Lung microvascular endothelial cell (primary cell): ENCODE data around the gene TMEM187. TPM values are rescaled to one million over a fixed set of nuclear protein-coding genes. Genes with fewer than 3 reads are reported as not detected.

ENCODE experiments used
- DNase-seq, 2 donors: peaks; one replicate each; pipeline versions ENCODE4 v3.0.0 to v3.0.0-alpha.2; 2010; ENCODE audit warnings: low read depth in 2 of 2
- total RNA-seq: library from RNA; depleted of rRNA; stranded (reverse); fragments of >200 nt; gene quantifications from 2 replicates; pipeline ENCODE4 v1.2.1, GENCODE V29; 2014

The TMEM187 gene
- total RNA-seq, 1 donor from 2014 or later, result 3.2 TPM

DNA sequence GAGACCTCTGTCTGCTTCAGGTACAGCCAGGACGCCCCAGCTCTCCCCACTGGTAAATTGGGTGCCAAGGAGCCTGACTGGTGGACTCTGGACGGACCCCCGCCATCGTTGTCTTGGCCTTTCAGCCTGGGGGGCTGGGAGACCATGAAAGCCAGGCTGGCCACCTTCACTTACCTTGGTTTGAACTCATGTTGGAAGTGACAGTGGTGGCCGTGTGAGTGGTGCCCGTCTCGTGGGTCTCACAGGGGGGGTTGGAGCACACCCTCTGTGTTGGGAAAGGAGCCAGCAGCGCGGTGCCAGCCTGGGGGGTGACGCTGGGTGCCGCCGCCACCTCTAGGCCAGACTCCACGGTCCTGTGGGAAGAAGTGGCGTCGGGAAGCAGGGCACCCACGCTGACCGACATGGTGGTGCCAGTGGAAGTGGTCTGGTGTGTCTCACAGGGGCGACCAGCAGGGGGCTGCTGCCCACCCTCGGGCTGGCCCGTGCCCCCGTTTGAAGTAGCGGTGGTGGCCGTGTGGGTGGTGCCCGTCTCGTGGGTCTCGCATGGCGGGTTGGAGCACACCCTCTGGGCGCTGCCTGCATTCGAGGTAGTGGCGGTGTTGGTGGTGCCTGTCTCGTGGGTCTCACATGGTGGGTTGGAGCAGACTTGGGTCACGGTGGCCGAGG, 18.5 kb upstream of the TMEM187 start:
- no peak for DNase-seq

DNA sequence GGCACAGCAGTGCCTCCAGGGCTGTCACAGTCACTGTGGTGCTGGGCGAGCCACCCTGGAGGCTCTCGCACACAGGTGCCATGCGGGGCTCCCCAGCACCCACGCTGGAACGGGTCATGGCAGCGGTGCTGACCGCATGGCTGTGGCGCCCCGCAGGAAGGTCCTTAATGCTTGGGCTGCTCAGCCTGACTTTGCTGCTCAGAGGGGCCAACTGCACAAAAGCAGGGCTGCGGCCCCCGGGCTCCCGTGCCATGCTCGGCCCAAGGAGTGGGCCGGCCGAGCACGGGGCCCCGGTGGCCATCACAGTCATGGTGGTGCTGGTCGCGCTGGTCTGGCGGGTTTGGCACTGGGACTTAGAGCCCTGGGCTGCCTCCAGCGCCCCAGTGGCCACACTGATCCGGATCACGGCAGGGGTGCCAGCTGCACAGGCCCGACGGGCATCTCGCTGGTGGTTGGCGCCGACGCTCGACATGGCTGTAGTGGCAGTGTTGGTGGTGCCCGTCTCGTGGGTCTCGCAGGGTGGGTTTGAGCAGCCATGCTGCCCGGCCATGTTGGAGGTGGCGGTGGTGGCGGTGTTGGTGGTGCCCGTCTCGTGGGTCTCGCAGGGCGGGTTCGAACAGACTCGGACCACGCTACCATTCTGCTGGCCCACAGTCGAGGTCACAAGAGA, 17.9 kb upstream of the TMEM187 start:
- DNase-seq, result no peak

DNA sequence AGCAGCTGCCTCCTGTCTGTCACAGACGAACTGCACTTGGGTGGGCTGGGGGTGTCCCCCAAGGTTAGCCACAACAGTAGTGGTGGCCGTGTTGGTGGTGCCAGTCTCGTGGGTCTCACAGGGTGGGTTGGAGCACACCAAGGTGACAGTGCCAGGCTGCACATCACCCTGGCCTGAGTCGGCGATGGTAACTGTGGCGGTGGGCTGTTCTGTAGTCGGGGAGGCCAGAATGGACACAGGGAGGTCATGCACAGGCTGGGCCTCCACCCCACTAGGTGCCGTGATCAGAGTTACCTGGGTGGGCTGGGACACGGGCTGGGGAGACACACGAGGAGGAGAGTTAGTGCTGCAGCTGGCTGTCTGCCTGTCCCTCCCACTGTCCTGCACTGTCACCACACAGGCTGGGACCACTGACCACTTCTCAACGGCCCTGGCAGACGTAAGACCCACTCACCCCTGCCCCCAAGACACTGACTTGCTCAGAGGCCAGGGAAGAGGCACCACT, 17.3 kb upstream of the TMEM187 start:
- DNase-seq, result no peak

DNA sequence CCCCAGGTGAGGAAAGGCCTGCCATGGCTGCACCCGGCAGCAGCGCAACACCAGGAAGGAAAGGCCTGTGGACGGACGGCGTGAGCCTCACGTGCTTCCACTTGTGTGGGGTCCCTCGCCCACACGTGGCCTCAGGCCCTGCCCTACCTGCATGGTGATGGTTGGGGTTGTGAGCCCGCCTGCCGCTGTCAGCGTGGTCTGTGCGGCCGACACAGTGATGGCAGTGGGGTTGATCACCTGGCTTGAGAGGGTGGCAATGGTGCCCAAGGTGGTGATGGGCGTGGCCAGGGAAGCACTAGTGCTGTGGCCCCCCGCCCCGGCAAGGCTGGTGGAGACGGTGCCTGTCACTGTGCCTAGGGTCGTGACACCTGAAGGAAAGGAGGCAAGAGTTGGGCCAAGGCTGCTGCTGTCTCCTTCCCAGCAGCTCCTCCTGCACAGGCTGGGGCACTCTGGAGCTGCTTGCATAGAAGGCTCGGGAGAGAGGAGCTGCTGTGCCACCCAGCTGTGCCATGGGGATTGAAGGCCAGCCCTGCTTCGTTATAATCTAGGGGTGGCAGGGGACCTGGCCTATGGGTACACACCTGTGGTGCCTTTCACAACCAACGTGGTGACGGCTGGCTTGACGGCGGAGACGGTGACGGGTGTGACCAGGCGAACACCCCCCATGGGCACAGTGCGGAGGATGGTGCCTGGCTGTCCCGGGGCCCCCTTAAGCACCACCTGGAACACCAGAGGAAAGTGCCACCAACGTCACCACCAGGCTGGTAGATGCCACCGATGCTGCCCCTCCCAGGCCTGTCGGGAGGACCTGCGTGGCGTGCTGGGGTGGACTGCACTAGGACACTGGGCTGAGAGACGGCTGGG, 16.3 kb upstream of the TMEM187 start:
- DNase-seq, result no peak

DNA sequence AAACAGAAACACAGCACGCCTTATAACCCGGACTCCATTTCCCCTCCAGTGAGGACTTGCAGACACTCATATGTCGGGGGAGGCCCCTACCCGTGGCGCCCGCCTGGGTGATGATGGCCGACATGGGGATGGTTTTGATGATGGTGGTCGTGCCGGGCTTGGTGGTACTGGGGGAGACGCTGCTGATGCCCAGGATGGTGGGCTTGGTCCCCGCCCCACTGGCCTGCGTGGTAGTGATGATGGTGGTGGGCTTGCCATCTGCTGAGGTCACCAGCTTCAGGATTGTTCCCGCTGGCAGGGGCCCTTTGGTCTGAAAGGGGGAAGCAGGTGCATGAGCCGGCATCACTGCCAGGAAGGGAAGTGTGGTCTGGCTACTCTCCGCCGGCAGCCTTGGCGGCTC, 15.3 kb upstream of the TMEM187 start:
- DNase-seq, result no peak

DNA sequence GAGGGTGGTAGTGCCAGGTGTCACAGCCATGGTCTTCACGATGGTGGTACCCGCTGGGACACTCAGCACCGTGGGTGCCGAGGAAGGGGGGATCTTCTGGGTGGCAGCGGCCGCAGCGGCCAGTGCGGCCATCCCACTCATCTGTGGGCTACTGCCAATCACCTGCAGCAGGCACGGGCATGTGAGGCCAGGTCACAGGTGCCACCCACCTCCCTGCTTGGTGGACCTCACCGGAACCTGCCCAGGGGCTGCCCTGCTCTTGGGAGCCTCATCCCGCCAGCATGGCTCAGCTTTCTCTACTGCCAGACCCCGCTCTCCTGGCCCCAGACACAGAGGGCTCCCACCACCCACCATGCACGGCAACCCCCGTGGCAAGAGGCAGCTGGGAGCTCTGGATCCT, 13.9 kb upstream of the TMEM187 start:
- DNase-seq, result no peak

DNA sequence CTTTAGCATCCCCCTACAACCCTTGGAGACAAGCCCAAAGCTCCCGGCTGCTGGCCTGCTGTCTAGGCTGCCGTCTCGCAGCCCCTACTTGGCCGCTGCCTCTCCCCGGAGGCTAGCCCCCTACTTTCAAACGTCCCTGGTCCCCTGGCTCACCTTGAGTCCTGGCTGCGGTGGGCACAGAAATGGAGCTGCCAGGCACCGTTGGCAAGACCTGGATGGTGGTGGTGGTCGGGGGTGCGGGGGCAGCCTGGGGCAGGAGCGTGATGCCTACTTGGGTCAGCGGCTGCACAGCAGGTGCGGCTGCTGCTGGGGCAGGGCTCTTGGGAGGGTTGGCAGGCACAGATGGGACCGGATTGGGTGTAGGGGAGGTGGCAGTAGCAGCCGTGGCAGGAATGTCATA, 12.9 kb upstream of the TMEM187 start:
- DNase-seq, result no peak

DNA sequence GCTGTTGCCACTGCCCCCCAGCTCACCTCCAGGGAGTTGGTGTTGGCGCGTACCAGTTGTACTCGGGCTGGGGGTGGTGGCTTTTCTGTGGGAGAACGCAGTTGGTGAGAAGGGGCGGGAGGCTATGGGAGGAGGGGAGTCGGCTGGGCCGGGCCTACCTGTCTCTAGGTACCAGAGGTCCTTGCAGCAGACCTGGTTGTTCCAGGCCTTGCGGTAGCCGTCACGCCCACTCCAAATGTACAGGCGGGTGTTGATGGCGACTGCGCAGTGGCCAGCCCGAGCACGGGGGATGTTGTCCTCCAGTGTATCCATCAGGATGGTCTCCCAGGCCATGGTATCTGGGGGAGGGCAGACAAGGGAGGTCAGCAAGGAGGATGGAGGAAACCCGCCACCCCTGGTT, 12.5 kb upstream of the TMEM187 start:
- no peak for DNase-seq

DNA sequence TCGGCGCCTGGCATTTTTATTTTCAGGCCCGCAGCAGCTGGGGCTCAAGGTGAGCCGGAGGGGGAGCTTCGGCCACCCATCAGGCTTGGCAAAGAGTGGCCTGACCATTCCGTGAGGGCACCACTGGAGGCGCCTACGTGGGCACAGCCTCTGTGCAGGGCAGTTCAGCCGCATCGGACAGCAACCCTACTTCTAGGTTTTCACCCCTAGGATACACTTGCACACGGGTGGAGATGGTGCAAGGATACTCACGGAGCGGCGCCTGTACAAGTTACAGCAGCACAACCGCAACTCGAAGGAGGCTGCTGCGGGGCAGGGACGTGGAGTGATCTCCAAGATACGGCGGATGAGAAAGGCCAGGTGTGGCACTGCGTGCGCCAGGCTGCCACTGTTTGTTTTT, 11.8 kb upstream of the TMEM187 start:
- DNase-seq, result no peak

DNA sequence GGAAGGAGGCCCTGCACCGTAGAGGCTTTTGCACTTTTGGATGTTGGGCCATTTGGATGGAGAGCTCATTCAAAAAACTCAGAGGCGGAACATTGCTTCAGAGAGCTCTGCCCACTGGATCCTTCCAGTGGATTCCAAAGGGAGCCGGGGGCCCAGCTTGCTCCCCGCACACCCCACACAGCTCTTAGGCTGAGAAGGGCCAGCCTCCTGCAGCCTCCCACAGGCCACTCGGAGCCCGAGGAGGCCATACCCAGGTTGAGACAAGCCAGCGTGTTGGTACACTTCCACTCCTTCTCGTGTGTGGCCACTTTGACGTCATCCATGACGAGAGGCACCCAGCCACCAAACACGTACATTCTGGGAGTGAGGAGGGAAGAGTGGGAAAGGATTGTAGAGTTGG, 11.3 kb upstream of the TMEM187 start:
- DNase-seq, result no peak

DNA sequence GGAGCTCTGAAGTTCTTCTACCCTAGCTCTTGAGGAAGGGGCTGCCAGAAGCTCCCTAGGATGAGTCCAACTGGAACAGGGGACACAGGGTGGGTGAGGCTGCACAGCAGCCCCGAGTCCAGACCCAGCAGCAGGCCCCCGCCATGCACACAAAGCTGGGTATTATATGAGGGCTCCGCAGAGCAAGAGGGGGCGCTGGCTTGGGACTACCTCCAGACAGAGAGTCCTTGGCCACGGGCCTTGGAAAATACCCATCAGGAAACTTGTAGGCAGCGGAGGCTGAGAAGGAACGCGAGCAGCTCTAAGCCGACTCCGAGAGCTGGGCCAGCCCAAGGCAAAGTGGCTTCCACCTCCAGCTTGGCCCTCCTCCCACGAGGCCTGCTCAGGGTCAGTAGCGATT, 9.0 kb upstream of the TMEM187 start:
- DNase-seq, result no peak

DNA sequence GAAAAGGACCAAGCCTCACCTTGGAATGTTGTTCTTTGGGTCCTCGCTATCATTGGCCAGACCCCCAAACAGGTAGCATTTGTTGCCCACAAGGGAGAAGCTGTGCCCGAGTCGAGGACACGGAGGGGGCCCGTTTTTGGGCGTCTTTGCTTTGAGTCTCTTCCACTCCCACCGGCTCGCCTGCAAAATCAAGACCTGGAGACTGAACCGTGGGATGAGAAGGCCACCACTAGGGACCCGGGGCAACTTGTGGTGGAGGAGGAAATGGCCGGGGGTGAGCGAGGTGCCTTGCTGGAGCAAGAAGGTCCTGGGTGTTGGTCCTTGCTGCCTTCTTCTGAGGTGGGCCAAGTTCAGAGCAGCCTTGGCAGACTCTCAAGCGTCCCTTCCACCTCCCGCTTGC, 8.4 kb upstream of the TMEM187 start:
- DNase-seq, result no peak

DNA sequence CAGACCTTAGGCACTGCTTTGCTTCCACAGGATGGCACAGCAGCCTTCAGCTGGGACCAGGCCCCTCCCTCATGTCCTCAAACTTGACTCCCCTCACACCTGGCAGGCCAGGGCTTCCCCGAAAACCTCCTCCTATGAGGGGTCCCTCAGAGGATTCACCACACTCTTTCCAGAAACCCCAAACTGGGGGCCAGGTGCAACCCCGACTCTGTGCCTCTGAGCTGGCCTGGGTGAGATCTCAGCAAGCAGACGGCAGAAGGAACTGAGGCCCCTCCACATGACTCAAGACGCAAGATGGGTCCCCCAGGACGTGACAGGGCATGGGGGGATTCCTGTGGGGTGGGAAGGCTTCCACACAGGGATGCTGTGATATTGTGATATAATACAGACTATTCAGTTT, 7.1 kb upstream of the TMEM187 start:
- DNase-seq, result no peak

DNA sequence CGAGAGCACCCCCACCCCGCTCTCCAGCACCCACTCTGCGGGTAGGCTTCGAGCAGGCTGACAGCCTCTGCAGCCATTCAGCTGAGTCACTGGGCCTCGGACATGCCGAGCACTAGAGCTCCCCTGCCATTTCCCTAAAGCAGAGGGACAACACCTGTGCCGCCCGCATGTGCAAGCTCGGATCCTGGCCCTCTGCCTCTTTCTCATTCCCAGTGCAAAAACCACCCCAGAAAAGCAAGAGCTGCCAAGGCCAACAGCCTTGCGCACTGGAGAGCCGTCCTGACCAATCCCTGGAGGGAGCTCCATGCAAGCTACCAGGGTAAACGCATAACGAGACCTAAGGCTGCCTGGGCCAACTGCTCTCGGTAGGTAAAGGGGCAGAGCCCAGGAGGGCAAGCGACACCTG, 6.3 kb upstream of the TMEM187 start:
- no peak for DNase-seq

DNA sequence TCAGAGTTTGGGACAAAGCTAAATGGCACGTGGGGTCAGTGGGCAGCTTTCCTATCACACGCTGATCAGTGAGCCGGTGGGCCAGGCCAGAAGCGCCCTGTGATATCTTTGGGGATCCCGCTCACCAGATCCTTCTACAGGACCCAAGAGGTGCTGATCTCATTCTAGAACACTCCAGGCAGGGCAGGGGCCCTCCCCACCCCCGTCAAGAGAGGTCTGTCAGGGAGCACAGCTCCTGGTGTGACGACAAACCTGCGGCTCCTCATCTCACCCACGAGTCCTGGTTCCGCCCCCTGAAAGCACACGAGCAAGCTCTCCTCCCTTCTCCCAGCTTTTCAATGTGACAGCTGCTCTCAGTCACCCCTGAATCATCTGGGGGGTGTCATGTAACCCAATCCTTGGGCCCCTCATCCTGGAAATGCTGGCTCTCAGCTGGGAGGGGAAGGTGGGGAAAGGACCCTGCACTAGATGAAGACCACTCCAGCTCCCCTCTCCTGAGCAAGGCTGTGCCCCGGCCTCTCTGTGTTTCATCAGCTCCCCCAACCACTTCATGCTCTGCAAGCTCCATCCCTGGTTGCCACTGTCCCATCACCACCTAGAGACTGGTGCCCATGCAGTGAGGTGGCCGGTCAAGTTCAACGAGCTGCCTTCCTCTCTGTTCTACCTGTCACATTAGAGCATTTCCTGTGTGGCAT, 5.6 kb upstream of the TMEM187 start:
- no peak for DNase-seq

DNA sequence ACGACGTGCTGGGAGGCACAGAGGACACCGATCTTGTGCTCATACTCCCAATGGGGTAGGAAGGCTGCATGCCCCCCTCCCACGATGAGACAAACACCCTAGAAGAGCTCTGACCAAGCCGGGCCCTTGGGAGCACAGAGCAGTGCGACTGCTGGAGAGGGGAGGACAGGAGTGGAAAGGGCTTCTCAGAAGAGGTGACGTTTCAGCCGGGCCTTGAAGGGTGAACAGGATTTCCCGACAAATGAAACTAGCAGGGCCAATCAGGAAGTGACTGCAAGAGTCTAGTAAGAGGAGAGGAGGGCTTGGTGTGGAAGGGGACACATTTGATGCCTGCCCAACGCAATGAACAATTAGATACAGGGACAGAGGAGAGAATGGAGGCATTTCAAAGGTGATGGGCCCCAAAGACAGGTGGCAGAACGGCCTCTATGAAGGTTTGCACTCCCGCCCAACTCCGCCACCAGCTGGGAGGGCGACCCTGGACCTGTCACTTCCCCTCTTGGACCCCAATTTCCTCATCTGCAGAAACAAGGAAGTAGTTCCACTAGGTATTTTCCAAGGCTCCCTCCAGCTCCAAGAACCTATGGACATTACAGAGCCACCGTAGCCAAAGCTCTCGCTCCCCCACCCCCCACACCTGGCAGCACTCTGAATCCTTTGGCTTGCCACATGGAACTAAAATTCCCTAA, 4.9 kb upstream of the TMEM187 start:
- DNase-seq, result peak; percentile 35 to 59

DNA sequence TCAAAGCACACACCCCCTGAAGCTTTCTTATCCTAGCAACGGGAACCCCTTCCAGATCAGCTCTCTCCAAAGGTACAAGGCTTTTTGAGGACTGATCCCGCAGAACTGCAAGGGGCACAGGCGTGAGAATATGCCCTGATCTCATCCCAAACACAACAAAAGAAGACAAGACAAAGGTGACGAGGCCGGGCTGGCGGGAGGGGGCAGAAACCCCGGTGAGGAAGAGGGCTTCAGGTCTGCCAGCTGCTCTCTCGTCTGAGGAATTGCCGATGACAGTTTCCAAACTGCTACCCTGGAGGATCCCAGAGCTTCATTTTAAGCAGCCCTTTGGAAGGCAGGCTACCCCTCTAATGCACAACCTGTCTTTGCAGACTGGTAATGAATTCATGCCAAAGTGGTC, 4.3 kb upstream of the TMEM187 start:
- no peak for DNase-seq

DNA sequence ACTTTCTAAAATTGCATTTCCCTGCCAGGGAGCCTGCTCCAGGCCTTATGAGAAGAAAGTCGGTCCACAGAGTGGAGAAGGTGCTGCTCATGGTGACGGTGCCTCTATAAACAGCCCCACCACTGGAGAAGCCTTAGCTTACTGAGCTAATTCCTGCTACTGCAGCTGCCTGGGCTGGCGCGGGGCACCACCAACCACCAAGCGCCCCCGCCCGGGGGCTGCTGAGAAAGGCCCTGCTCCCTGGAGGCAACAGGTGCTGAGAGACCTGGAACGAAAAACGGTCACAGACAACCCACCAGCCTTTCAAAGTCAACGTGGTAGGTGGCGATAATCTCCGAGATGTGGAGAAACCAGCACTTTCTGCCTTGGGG, 3.8 kb upstream of the TMEM187 start:
- no peak for DNase-seq

DNA sequence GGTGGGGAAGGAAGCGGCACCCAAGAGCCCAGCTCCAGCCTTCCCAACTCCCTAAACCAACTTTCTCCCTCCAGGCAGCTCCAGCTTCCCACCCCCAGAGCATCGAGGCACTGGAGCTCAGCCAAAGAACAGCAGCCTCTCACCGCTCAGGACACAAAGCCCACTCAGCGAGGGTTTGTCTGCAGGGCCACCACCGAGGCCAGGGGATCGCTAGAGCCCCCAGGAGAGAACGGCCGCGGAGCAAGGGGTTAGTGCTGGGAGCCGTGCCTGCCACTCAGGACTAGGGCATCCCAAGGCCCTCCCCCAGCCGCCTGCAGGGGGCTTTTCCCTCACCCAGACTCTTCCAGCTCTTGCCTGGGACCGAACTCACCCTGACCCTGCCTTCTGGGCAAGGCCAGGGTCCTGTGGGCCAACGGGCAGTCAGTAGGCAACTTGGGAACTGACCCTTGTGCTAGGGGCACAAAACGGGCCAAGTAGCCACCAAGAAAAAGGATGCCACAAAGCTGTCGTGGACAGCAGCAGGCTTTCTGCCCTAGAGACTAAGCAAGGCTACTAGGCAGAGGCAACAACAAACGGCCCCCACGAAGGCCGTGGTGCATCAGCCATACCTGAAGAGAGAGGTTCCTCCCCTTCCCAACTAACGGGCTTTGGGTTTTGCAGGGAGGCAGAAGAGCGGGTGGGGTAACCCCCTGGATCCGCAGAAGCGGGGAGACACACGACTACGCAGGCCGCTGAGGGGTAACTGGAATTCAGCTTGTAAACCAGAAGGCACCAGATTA, 3.2 kb upstream of the TMEM187 start:
- DNase-seq, result no peak

DNA sequence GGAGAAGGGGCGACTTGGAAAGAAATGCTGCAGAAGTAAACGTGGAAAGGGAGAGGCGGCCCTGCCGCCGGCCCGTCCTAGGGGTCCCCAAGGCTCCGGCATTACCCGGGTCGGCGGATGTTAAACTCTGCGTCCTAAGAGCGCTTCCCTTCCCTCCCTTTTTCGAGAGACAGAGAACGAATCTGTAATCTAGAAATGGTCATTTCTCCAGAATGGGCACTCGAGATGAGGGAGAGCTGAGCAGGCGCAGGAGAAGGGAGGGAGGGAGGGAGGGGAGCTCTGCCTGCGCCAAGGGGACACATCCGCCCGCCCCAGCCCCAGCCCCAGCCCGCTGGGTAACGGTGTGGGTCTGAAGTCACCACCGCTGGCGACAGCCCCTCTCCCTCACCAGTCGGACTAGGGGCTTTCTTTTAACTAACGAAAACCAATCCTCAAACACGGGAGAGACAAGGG, 2.6 kb upstream of the TMEM187 start:
- no peak for DNase-seq
